ENCODE data around the gene BCL6B.
"Not testable (repeated sequence)": the region's sequence is repeated elsewhere in the genome, so short reads cannot be mapped to it uniquely, and the experiment has no call there.

BCL6B gene

GRCh38 chr17:7027335-7027734 lies 4.5 kb downstream of the BCL6B start:
- no peak for DNase-seq (ENCODE audit: low read depth)

- no peak for DNase-seq (ENCODE audit: low read depth)
These were observed 6.2 kb downstream of the BCL6B start for GRCh38 chr17:7029096-7029495.

- DNase-seq (ENCODE audit: low read depth) = no peak
These were observed 6.8 kb downstream of the BCL6B start for GRCh38 chr17:7029659-7030058.

- DNase-seq (ENCODE audit: low read depth) = no peak
These were observed 12.2 kb downstream of the BCL6B start for GRCh38 chr17:7034955-7035590.

GRCh38 chr17:7035591-7036368 lies 12.9 kb downstream of the BCL6B start, which contains the start of gene SLC16A13:
SLC16A13 (plus strand) TSS chr17:7036015; CDS start chr17:7036383, 368 bp downstream.
- DNase-seq (ENCODE audit: low read depth) = peak; percentile 98

GRCh38 chr17:7038025-7038862 lies 15.4 kb downstream of the BCL6B start:
- DNase-seq (ENCODE audit: low read depth) = no peak

GRCh38 chr17:7039832-7040231 lies 17.0 kb downstream of the BCL6B start:
- DNase-seq (ENCODE audit: low read depth) = no peak

GRCh38 chr17:7041607-7042500 lies 19.0 kb downstream of the BCL6B start:
- no peak for DNase-seq (ENCODE audit: low read depth)

GRCh38 chr17:7042501-7043181 lies 19.8 kb downstream of the BCL6B start:
- no peak for DNase-seq (ENCODE audit: low read depth)

- no peak for DNase-seq (ENCODE audit: low read depth)
These were observed 20.3 kb downstream of the BCL6B start for GRCh38 chr17:7043182-7043496.

GRCh38 chr17:7043497-7044198 lies 20.8 kb downstream of the BCL6B start, which contains the start of gene SLC16A11:
SLC16A11 (minus strand) TSS chr17:7044092; CDS start chr17:7043513, 579 bp downstream.
- no peak for DNase-seq (ENCODE audit: low read depth)

- peak; percentile 82 for DNase-seq (ENCODE audit: low read depth)
These were observed 22.8 kb downstream of the BCL6B start for GRCh38 chr17:7045492-7046126.

GRCh38 chr17:7046127-7046724 lies 23.4 kb downstream of the BCL6B start:
- peak; percentile 48 for DNase-seq (ENCODE audit: low read depth)

- not testable (repeated sequence) for DNase-seq (ENCODE audit: low read depth)
These were observed 24.0 kb downstream of the BCL6B start for GRCh38 chr17:7046725-7047397.

GRCh38 chr17:7047566-7047965 lies 24.7 kb downstream of the BCL6B start:
- DNase-seq (ENCODE audit: low read depth) = no peak

GRCh38 chr17:7048968-7049367 lies 26.1 kb downstream of the BCL6B start:
- DNase-seq (ENCODE audit: low read depth) = peak; percentile 40

GRCh38 chr17:7050583-7050982 lies 27.7 kb downstream of the BCL6B start:
- not testable (repeated sequence) for DNase-seq (ENCODE audit: low read depth)

GRCh38 chr17:7056386-7056785 lies 33.5 kb downstream of the BCL6B start:
- DNase-seq (ENCODE audit: low read depth) = peak; percentile 81

Measured in ELR (cell line).